GM23338 (cell line): ENCODE measurements around the gene BANF1.

Source experiments
- CREB1 ChIP-seq: fragments of 250-450 bp; sonication (Bioruptor Pico); IDR thresholded peaks from 2 replicates; pipeline ENCODE4 v1.5.0; 2020; ENCODE audit warnings: low read depth, mild to moderate bottlenecking, moderate library complexity
- CTCF ChIP-seq, 2 experiments: fragments of 200-600 bp in 1 of 2; sonication (generic) in 1 of 2; conservative IDR thresholded peaks; 2 replicates each; pipeline versions ENCODE4 v1.5.1 to v1.6.1; 2016 to 2017; ENCODE audit warnings: antibody characterized with exemption in 2 of 2, low read depth in 2 of 2, mild to moderate bottlenecking in 2 of 2, moderate library complexity in 1 of 2
- ETS1 ChIP-seq: IDR thresholded peaks from 2 replicates; pipeline ENCODE4 v1.6.1; 2016; ENCODE audit warnings: antibody characterized with exemption
- EZH2 ChIP-seq: fragments of 200-600 bp; sonication (generic); IDR thresholded peaks from one replicate; pipeline ENCODE4 v1.8.0; 2017; ENCODE audit warnings: antibody characterized with exemption, mild to moderate bottlenecking, low read depth; ENCODE audit not compliant: unreplicated experiment
- EZH2phosphoT487 ChIP-seq: fragments of 200-600 bp; sonication (generic); IDR thresholded peaks from one replicate; pipeline ENCODE4 v1.8.1; 2018; ENCODE audit warnings: antibody characterized with exemption; ENCODE audit not compliant: unreplicated experiment
- NANOG ChIP-seq: IDR thresholded peaks from 2 replicates; pipeline ENCODE4 v1.6.1; 2016; ENCODE audit warnings: antibody characterized with exemption, borderline replicate concordance
- POLR2AphosphoS5 ChIP-seq: IDR thresholded peaks from 2 replicates; pipeline ENCODE4 v1.6.1; 2016; ENCODE audit warnings: antibody characterized with exemption, low read depth
- REST ChIP-seq: IDR thresholded peaks from one replicate; pipeline ENCODE4 v1.6.1; 2018; ENCODE audit warnings: antibody characterized with exemption; ENCODE audit not compliant: unreplicated experiment
- ZNF331 ChIP-seq: fragments of 250-450 bp; sonication (Bioruptor Pico); IDR thresholded peaks from 2 replicates; pipeline ENCODE4 v1.5.0; 2020; ENCODE audit warnings: low read depth, mild to moderate bottlenecking, moderate library complexity
- ZNF462 ChIP-seq: fragments of 250-450 bp; sonication (Bioruptor Pico); IDR thresholded peaks from 2 replicates; pipeline ENCODE4 v1.5.0; 2020; ENCODE audit warnings: mild to moderate bottlenecking, moderate library complexity

DNA sequence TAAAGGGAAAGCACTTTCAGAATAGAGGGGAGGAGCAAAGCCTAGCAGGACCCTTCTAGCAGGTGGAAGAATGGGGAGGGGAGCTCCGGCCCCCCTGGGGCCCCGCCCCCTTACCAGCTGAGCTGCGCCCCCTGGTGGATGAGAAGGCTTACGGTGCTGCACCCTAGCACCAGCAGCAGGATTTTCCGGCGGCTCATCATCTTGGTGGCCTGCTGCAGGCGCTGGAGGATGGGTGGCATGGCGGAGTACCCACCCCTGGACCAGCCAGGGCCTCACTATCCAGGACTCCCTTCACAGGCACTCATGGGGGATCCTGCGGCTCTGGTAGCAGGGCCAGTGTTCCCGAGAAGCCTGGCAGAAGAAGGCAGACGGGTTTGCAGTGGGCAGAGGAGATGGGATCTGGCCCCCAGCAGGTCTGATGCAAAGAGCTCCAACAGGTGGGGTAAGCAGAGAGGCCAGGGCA lies 42.9 kb downstream of the BANF1 start:
- TF ChIP-seq CTCF (conservative IDR thresholded peaks at IDR 0.05; ENCODE audit: low read depth in 2 of 2), result peak; percentile 84 to 91
- TF ChIP-seq POLR2AphosphoS5, result no peak
- TF ChIP-seq EZH2, result no peak
- TF ChIP-seq REST, result no peak
- no peak for TF ChIP-seq EZH2phosphoT487
- 0 out of 2 replicates have a peak, but pooled peaks have one; percentile 25 for TF ChIP-seq CREB1 (CRISPR knock-in tag)
- no peak for TF ChIP-seq NANOG
- TF ChIP-seq ETS1, result no peak
- no peak for TF ChIP-seq ZNF331 (CRISPR knock-in tag)
- TF ChIP-seq ZNF462 (CRISPR knock-in tag), result no peak
